NCI-H226 (cell line): Measurements from ENCODE around the gene RNF113B.
A peak's percentile ranks its signal among the peaks of the same experiment; 100 is the strongest.

Experiments
- DNase-seq: peaks from one replicate; pipeline ENCODE4 v3.0.0-alpha.2; 2015

RNF113B gene

GRCh38 chr13:98134901-98135300 lies 42.2 kb downstream of the RNF113B start:
- DNase-seq: no peak

DNA sequence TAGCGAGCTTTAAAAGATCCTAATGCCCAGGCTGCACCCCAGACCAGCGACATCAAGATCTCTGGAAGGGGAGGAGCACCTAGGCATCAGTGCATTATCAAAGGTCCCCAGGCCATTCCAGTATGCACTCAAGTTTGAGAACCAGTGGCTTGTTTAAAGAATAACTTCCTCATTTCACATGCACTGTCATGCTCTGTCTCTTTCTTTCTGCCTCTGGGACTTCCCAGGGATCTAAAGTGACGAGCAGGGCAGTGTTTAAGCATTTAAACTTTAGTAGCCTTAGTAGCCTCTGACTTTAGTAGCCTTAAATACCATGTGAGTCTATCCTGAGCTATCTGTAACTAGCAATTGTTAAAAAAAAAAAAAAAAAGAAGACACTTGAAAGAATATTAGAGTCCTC lies 43.1 kb downstream of the RNF113B start:
- DNase-seq: no peak

- DNase-seq: peak; percentile 8
Measured at GRCh38 chr13:98129059-98129746, 47.9 kb downstream of the RNF113B start.
